Measurements from ENCODE around the gene DEPDC5.

DNA sequence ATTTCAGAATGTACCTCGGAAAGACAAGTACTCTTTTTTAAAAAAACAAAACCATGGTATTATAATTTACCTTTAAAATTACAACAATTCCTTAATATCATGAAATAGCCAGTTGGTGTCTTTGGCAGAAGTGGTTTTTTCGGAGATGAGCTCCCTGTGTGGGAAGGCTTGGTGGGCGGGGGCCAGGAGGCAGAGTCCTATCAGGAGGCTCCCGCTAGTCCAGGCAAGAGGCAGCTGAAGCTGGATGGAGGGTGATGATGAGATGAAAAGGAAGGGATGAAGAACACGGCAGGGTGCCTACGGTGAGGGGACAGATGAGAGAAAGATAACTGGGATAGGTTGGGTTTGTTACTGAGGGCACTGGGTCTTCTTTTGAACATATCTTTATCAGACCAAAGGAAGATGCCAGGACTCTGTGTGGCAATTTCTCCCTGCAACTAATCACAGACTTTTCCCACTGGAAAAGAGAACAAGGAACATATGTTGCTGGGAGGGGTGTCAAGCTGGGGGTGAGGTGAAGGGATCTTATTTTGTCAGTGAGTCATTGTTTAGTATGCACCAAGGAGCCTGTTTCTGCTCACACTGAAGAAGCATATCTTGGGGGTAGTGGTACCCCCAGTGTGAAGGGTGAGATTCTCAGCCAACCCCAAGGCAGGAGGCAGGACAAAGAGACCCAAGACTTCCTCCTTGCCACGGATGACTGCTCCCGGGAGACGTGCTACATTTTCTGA lies 99.0 kb downstream of the DEPDC5 start:
- TF ChIP-seq CBX5 (IDR thresholded peaks at IDR 0.05; ENCODE audit: low read depth, low read length) (no peak), SIN3A (conservative IDR thresholded peaks at IDR 0.05 in 1 of 2, IDR thresholded peaks at IDR 0.05 in 1 of 2; ENCODE audit: low read depth in 1 of 2, low read length in 2 of 2) (no peak), POLR2AphosphoS5 (IDR thresholded peaks at IDR 0.05; ENCODE audit: low read depth, low read length) (no peak), CREB1 (IDR thresholded peaks at IDR 0.05) (no peak), EGR1 (IDR thresholded peaks at IDR 0.05; ENCODE audit: borderline replicate concordance, low read depth, low read length) (no peak)
